H1 (cell line): ENCODE results near the gene STXBP6. TPM values are rescaled to one million over a fixed set of nuclear protein-coding genes. Genes with fewer than 3 reads are reported as not detected.

ENCODE experiments used
- CTCF ChIA-PET: fragments of 300-600 bp; sonication (Branson Sonifier 250); formaldehyde crosslinking; loops from one replicate; lab custom pipeline; 2021; ENCODE audit not compliant: partially characterized antibody; lab: Charles Lee
- POLR2A ChIA-PET: fragments of 300-600 bp; sonication (Branson Sonifier 250); formaldehyde crosslinking; loops from one replicate; lab custom pipeline; 2021; ENCODE audit warnings: inconsistent platforms; ENCODE audit not compliant: partially characterized antibody; lab: Charles Lee
- DNase-seq, 2 experiments: peaks; one replicate each; pipeline versions ENCODE4 v3.0.0 to v3.0.0-alpha.2; 2010 to 2022; ENCODE audit warnings: low spot score in 2 of 2, low read depth in 1 of 2, mixed read lengths in 1 of 2
- FAIRE-seq: peaks from 2 replicates; lab custom pipeline; 2011; peaks lifted over from hg19 to GRCh38; lab: Jason Lieb, UNC
- H2AFZ ChIP-seq: 2 replicates; pipeline ENCODE4 v1.8.1; 2012; ENCODE audit warnings: low read length, inconsistent platforms
- H2AK5ac ChIP-seq: 2 replicates; pipeline ENCODE4 v1.6.1; 2013; ENCODE audit warnings: low read depth, low read length
- H2BK120ac ChIP-seq: replicated peaks from 2 replicates; pipeline ENCODE3; 2013; ENCODE audit warnings: low read depth, low read length, inconsistent platforms
- H2BK12ac ChIP-seq: 2 replicates; pipeline ENCODE4 v1.6.1; 2013; ENCODE audit warnings: low read depth, low read length
- H2BK15ac ChIP-seq: 2 replicates; pipeline ENCODE4 v1.6.1; 2013; ENCODE audit warnings: low read length
- H2BK20ac ChIP-seq: 2 replicates; pipeline ENCODE4 v1.6.1; 2013; ENCODE audit warnings: low read length
- H2BK5ac ChIP-seq: 2 replicates; pipeline ENCODE4 v1.6.1; 2013; ENCODE audit warnings: low read depth, low read length
- H3K14ac ChIP-seq: 2 replicates; pipeline ENCODE4 v1.6.1; 2013; ENCODE audit warnings: inconsistent platforms; ENCODE audit not compliant: insufficient read length
- H3K18ac ChIP-seq: 2 replicates; pipeline ENCODE4 v1.6.1; 2013; ENCODE audit warnings: low read length; ENCODE audit errors: extremely low read depth
- H3K23ac ChIP-seq: 2 replicates; pipeline ENCODE4 v1.6.1; 2013; ENCODE audit warnings: inconsistent platforms; ENCODE audit not compliant: insufficient read length
- H3K23me2 ChIP-seq: 2 replicates; pipeline ENCODE4 v1.6.1; 2013; ENCODE audit warnings: low read depth, low read length
- H3K27ac ChIP-seq: 2 replicates; pipeline ENCODE4 v1.6.1; 2011; ENCODE audit warnings: low read depth, low read length, inconsistent platforms
- H3K27me3 ChIP-seq, 4 experiments: replicated peaks in 1 of 4; 1 replicate in 1 of 4; 2 replicates in 3 of 4; pipeline versions ENCODE4 v1.6.1 to v1.8.1; 2011 to 2013; ENCODE audit warnings: low read length in 3 of 4, mild to moderate bottlenecking in 3 of 4, inconsistent platforms in 2 of 4, mixed read lengths in 2 of 4, moderate library complexity in 1 of 4; ENCODE audit not compliant: control insufficient read depth in 3 of 4, insufficient read depth in 3 of 4; ENCODE audit errors: extremely low read depth in 1 of 4
- H3K36me3 ChIP-seq, 4 experiments: 2 replicates each; pipeline versions ENCODE4 v1.6.1 to v1.8.1; 2011 to 2013; ENCODE audit warnings: mild to moderate bottlenecking in 4 of 4, low read length in 3 of 4, moderate library complexity in 2 of 4, control low read depth in 1 of 4, inconsistent platforms in 1 of 4; ENCODE audit not compliant: insufficient read depth in 4 of 4, control insufficient read depth in 2 of 4
- H3K4ac ChIP-seq: replicated peaks from 2 replicates; pipeline ENCODE3; 2013; ENCODE audit warnings: low read length, low read depth, mixed read lengths, inconsistent platforms; ENCODE audit not compliant: insufficient read length
- H3K4me1 ChIP-seq, 4 experiments: replicated peaks in 1 of 4; 1 replicate in 1 of 4; 2 replicates in 3 of 4; pipeline versions ENCODE4 v1.6.1 to v1.8.1; 2011 to 2013; ENCODE audit warnings: low read length in 3 of 4, inconsistent platforms in 2 of 4, mixed read lengths in 1 of 4; ENCODE audit not compliant: insufficient read depth in 4 of 4, control insufficient read depth in 3 of 4
- H3K4me2 ChIP-seq, 2 experiments: 2 replicates each; pipeline versions ENCODE4 v1.6.1 to v1.8.1; 2011 to 2013; ENCODE audit warnings: low read depth in 2 of 2, low read length in 2 of 2, control low read depth in 1 of 2, inconsistent platforms in 1 of 2, mild to moderate bottlenecking in 1 of 2; ENCODE audit not compliant: insufficient read depth in 1 of 2
- H3K4me3 ChIP-seq, 4 experiments: fragments of 200-600, 300-600 bp in 1 of 4; sonication (generic), shearing (Covaris generic), sonication (Bioruptor Twin) in 1 of 4; 2 replicates each; pipeline versions ENCODE4 v1.5.1 to v1.8.1; 2011 to 2016; ENCODE audit warnings: low read length in 4 of 4, low read depth in 3 of 4, control low read depth in 2 of 4, inconsistent platforms in 2 of 4, mild to moderate bottlenecking in 2 of 4, mixed read lengths in 1 of 4, moderate library complexity in 1 of 4; ENCODE audit not compliant: insufficient read depth in 2 of 4; ENCODE audit errors: extremely low read depth in 1 of 4
- H3K56ac ChIP-seq: replicated peaks from 2 replicates; pipeline ENCODE3; 2013; ENCODE audit warnings: low read depth, mild to moderate bottlenecking, mixed read lengths, low read length, inconsistent platforms; ENCODE audit not compliant: insufficient read length
- H3K79me1 ChIP-seq: 2 replicates; pipeline ENCODE4 v1.6.1; 2013; ENCODE audit warnings: low read depth, low read length, control low read depth
- H3K79me2 ChIP-seq, 2 experiments: 2 replicates each; pipeline versions ENCODE4 v1.6.1 to v1.8.1; 2012 to 2013; ENCODE audit warnings: low read length in 2 of 2, mild to moderate bottlenecking in 2 of 2, inconsistent platforms in 1 of 2; ENCODE audit not compliant: insufficient read depth in 2 of 2, control insufficient read depth in 1 of 2
- H3K9ac ChIP-seq, 4 experiments: replicated peaks in 1 of 4; 1 replicate in 1 of 4; 2 replicates in 3 of 4; pipeline versions ENCODE4 v1.6.1 to v1.8.1; 2011 to 2013; ENCODE audit warnings: low read depth in 3 of 4, low read length in 3 of 4, control low read depth in 2 of 4, mild to moderate bottlenecking in 2 of 4, moderate library complexity in 2 of 4, inconsistent platforms in 1 of 4; ENCODE audit errors: extremely low read depth in 1 of 4
- H3K9me3 ChIP-seq, 2 experiments: 2 replicates each; pipeline versions ENCODE4 v1.6.1 to v1.8.1; 2012 to 2013; ENCODE audit warnings: mild to moderate bottlenecking in 2 of 2, moderate library complexity in 2 of 2, control low read depth in 1 of 2, inconsistent platforms in 1 of 2, low read depth in 1 of 2, low read length in 1 of 2, mixed read lengths in 1 of 2; ENCODE audit not compliant: insufficient read depth in 2 of 2
- H4K20me1 ChIP-seq, 2 experiments: replicated peaks in 1 of 2; 2 replicates each; pipeline versions ENCODE3 to v1.8.1; 2011 to 2013; ENCODE audit warnings: inconsistent platforms in 2 of 2, low read length in 2 of 2, mild to moderate bottlenecking in 1 of 2; ENCODE audit not compliant: insufficient read depth in 2 of 2, control insufficient read depth in 1 of 2
- H4K5ac ChIP-seq: 2 replicates; pipeline ENCODE4 v1.6.1; 2013; ENCODE audit warnings: low read length, low read depth, mixed read lengths, inconsistent platforms; ENCODE audit not compliant: insufficient read length
- H4K8ac ChIP-seq: 2 replicates; pipeline ENCODE4 v1.8.0; 2013; ENCODE audit warnings: mild to moderate bottlenecking, moderate library complexity, low read length, inconsistent platforms; ENCODE audit not compliant: insufficient read depth; ENCODE audit errors: extremely low read depth
- H4K91ac ChIP-seq: replicated peaks from 2 replicates; pipeline ENCODE3; 2013; ENCODE audit warnings: low read length, mixed read lengths, inconsistent platforms; ENCODE audit not compliant: insufficient read length
- ATF2 ChIP-seq: IDR thresholded peaks from 2 replicates; pipeline ENCODE4 v1.6.1; 2012; ENCODE audit warnings: low read length, inconsistent platforms
- BCL11A ChIP-seq, 2 experiments: IDR thresholded peaks; one replicate each; pipeline ENCODE4 v1.6.1; 2011; ENCODE audit warnings: low read depth in 2 of 2, low read length in 2 of 2, mild to moderate bottlenecking in 2 of 2
- EP300 ChIP-seq, 2 experiments: IDR thresholded peaks; 1 replicate in 1 of 2; 2 replicates in 1 of 2; pipeline ENCODE4 v1.6.1; 2011 to 2012; ENCODE audit warnings: low read depth in 2 of 2, low read length in 2 of 2, mild to moderate bottlenecking in 2 of 2, borderline replicate concordance in 1 of 2, inconsistent platforms in 1 of 2, moderate library complexity in 1 of 2
- HDAC6 ChIP-seq: IDR thresholded peaks from one replicate; pipeline ENCODE4 v1.7.1; 2012; ENCODE audit warnings: low read depth, mild to moderate bottlenecking, inconsistent platforms, low read length, moderate library complexity
- POLR2A ChIP-seq, 2 experiments: IDR thresholded peaks; 1 replicate in 1 of 2; 2 replicates in 1 of 2; pipeline ENCODE4 v1.6.1; 2011; ENCODE audit warnings: low read depth in 2 of 2, low read length in 2 of 2, mild to moderate bottlenecking in 2 of 2; ENCODE audit errors: control extremely low read depth in 1 of 2
- RAD21 ChIP-seq, 2 experiments: IDR thresholded peaks in 1 of 2; conservative IDR thresholded peaks in 1 of 2; 2 replicates each; pipeline ENCODE4 v1.6.1; 2011; ENCODE audit warnings: low read depth in 2 of 2, low read length in 2 of 2, improper control_type of control experiment in 1 of 2, inconsistent platforms in 1 of 2, mild to moderate bottlenecking in 1 of 2, moderate library complexity in 1 of 2
- RNF2 ChIP-seq: fragments of 200-900, 300-1000 bp; sonication (generic); IDR thresholded peaks from 2 replicates; pipeline ENCODE4 v1.7.1; 2016; ENCODE audit warnings: borderline replicate concordance, low read depth, mild to moderate bottlenecking, antibody characterized with exemption, low read length; ENCODE audit not compliant: poor library complexity, severe bottlenecking; ENCODE audit errors: missing control alignments
- RXRA ChIP-seq: IDR thresholded peaks from 2 replicates; pipeline ENCODE4 v1.6.1; 2011; ENCODE audit warnings: low read depth, mild to moderate bottlenecking, low read length, moderate library complexity; ENCODE audit not compliant: insufficient read depth
- TAF7 ChIP-seq: optimal IDR thresholded peaks from 2 replicates; pipeline ENCODE3; 2011; ENCODE audit warnings: low read depth, mild to moderate bottlenecking, inconsistent platforms, low read length, moderate library complexity, borderline replicate concordance
- TEAD4 ChIP-seq: IDR thresholded peaks from 2 replicates; pipeline ENCODE4 v1.6.1; 2012; ENCODE audit warnings: low read depth, low read length, inconsistent platforms, mixed read lengths
- WGBS, 2 experiments: shearing (Covaris generic) in 1 of 2; methylation state at CpG; one replicate each; pipeline versions ENCODE4 v1.1.6 to v1.1.7; 2013 to 2015; ENCODE audit warnings: low lambda C conversion rate in 2 of 2, mixed read lengths in 2 of 2, inconsistent platforms in 1 of 2, low coverage in 1 of 2, missing lambda C conversion rate in 1 of 2; ENCODE audit not compliant: insufficient replicate concordance in 2 of 2, insufficient coverage in 1 of 2, insufficient read length in 1 of 2; ENCODE audit errors: extremely low coverage in 1 of 2, missing lambda C conversion rate in 1 of 2; 5-methylcytosine and 5-hydroxymethylcytosine counted together
- polyA plus RNA-seq, 7 experiments: library from polyadenylated mRNA; depleted of rRNA in 3 of 7; stranded (reverse) in 5 of 7; unstranded in 2 of 7; fragments of >200 nt in 5 of 7; fragments of 200-250 nt in 2 of 7; gene quantifications; 1 replicate in 5 of 7; 2 replicates in 1 of 7; 4 replicates in 1 of 7; pipeline versions ENCODE4 v1.2.1 to v1.2.3, GENCODE V29; 2011 to 2013; ENCODE audit warnings: missing spikeins in 2 of 7, mixed read lengths in 2 of 7
- total RNA-seq: library from RNA; stranded (reverse); fragmentation: NEBNext Ultra II Directional; extraction: Animal tissue kit (Norgen Biotek cat#: 25700); gene quantifications from 2 replicates; pipeline ENCODE4 v1.2.1, GENCODE V29; 2021

Gene STXBP6
- total and polyA plus RNA-seq, 2 of the 8 experiments (the other 6 are each of a cell fraction or from before 2014, with no cell fraction given): 9.4 to 18.1 TPM

DNA sequence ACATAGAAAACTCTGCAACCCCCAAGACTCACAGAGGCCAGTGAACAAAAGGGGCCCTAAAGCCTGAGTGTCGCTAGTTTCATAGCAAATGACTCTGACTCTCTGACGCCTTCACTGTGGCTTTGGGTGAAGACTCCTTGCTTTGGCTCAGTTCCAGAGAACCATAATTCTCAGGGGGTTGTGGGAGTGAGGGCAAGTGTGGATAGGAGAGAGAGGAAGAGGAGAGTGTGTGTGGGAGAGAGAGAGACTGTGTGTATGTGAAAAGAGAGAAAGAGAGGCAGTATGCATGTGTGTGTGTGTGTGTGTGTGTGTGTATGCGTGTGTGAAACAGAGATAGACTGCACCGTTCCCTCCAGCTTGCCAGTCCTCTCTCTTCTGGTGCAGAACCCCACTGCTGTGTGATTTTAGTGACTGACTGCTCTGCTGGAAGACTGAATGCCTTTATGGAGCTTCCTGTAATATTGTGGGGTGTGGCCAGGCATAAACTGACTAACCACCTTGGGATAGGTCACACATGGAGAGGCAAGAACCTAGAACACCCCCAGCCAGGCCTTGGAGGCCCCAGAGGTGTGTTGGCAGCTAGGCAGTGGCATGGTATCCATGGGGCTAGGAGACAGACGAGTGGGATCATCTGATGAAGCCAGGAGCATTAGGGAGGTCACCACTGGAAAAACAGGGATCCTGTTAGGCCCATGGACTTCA lies 45.9 kb upstream of the STXBP6 start:
- 85% methylated on average over 5 of the region's 5 CpGs; no CpG with 5 or more reads in 1 of the 2 experiments for WGBS, 2 experiments
- FAIRE-seq: no peak
- TF ChIP-seq RNF2 (no peak), ATF2 (no peak), RAD21 (IDR thresholded peaks at IDR 0.05 in 1 of 2, conservative IDR thresholded peaks at IDR 0.05 in 1 of 2; ENCODE audit: low read depth in 2 of 2, low read length in 2 of 2) (no peak), EP300 (IDR thresholded peaks at IDR 0.05; ENCODE audit: borderline replicate concordance in 1 of 2, low read depth in 2 of 2, low read length in 2 of 2) (no peak), POLR2A (IDR thresholded peaks at IDR 0.05; ENCODE audit: control extremely low read depth in 1 of 2, low read depth in 2 of 2, low read length in 2 of 2) (no peak), RXRA (no peak), TEAD4 (no peak), TAF7 (no peak), BCL11A (IDR thresholded peaks at IDR 0.05; ENCODE audit: low read depth in 2 of 2, low read length in 2 of 2) (no peak), HDAC6 (no peak)

More for the DNA sequence above, 45.9 kb upstream of the STXBP6 start:
- H3K23me2 ChIP-seq: no peaks in the 10 kb centered on the region
- no peak overlapping the region for H3K23ac ChIP-seq
- no peak overlapping the region for H3K9ac ChIP-seq
- H3K14ac ChIP-seq: no peak overlapping the region
- H2BK12ac ChIP-seq: peak overlapping the region; percentile 53; the same call in 1 of the 2 replicates
- no peak overlapping the region for H4K5ac ChIP-seq
- H3K9me3 ChIP-seq: no peaks in the 10 kb centered on the region
- no peak overlapping the region for H3K4me3 ChIP-seq
- H3K27ac ChIP-seq: no peak overlapping the region
- no peak overlapping the region for H3K56ac ChIP-seq
- peaks cover 0 to 4% (median 2%) of the 10 kb centered on the region in 4 experiments; a peak in 1 of 7 replicates for H3K4me1 ChIP-seq
- H2BK15ac ChIP-seq: no peak overlapping the region
- no peak overlapping the region for H4K8ac ChIP-seq
- DNase-seq: no peak
- H3K27me3 ChIP-seq: no peaks in the 10 kb centered on the region
- H2AFZ ChIP-seq: 0 out of 2 replicates have a peak overlapping the region, but pooled peaks have one; percentile 17
- H3K18ac ChIP-seq: no peak overlapping the region
- H2BK20ac ChIP-seq: no peak overlapping the region
- no peaks in the 10 kb centered on the region for H3K36me3 ChIP-seq
- H3K4me2 ChIP-seq: no peak overlapping the region
- CTCF ChIA-PET: interaction anchor here (0.9 kb wide), 1 partner anchor 55 kb away, joined by 3 read pairs; no protein-coding TSS in a partner anchor
- no peak overlapping the region for H2BK5ac ChIP-seq
- H4K20me1 ChIP-seq: no peaks in the 10 kb centered on the region
- H3K79me1 ChIP-seq: no peaks in the 10 kb centered on the region
- POLR2A ChIA-PET: no interaction called here
- H3K79me2 ChIP-seq: no peaks in the 10 kb centered on the region
- no peak overlapping the region for H2BK120ac ChIP-seq
- H2AK5ac ChIP-seq: no peak overlapping the region
- H4K91ac ChIP-seq: peak overlapping the region; percentile 10
- H3K4ac ChIP-seq: no peak overlapping the region
